Thyroid gland (tissue), 4 donors: ENCODE results near the gene TMEM183A.
"Not testable (repeated sequence)": the region's sequence is repeated elsewhere in the genome, so short reads cannot be mapped to it uniquely, and the experiment has no call there.

Source experiments
- POLR2A ChIP-seq, 2 donors: fragments of 450-650 bp; IDR thresholded peaks; one replicate each; pipeline ENCODE4 v1.6.1; 2017; ENCODE audit warnings: antibody characterized with exemption in 2 of 2, mild to moderate bottlenecking in 2 of 2, moderate library complexity in 1 of 2
- TF ChIP-seq, protein P1 (sequence below), 6 experiments: fragments of 200-600 bp in 3 of 6; fragments of 450-650 bp in 3 of 6; sonication (generic) in 3 of 6; IDR thresholded peaks; one replicate each; pipeline ENCODE4 v1.5.1; 2016 to 2019; ENCODE audit warnings: antibody characterized with exemption in 6 of 6, mild to moderate bottlenecking in 2 of 6, inconsistent platforms in 1 of 6, moderate library complexity in 1 of 6

DNA sequence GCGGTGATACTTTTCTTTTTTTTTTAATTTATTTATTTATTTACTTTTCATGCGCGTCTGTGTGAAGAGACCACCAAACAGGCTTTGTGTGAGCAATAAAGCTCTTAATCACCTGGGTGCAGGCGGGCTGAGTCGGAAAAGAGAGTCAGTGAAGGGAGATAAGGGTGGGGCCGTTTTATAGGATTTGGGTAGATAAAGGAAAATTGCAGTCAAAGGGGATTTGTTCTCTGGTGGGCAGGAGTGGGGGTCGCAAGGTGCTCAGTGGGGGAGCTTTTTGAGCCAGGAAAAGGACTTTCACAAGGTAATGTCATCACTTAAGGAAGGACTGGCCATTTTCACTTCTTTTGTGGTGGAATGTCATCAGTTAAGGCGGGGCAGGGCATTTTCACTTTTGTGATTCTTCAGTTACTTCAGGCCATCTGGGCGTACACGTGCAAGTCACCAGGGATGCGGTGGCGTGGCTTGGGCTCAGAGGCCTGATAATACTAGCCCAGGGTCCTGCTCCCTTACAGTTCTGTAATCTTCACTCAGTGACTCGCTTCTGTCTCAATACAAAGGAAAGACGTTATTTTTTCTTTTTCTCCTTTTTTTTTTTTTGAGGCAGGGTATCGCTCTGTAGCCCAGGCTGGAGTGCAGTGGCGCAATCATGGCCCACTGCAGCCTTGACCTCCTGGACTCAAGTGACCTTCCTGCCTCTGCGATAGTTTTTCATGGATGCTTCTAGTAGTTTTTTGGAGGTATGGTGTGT, 1.6 kb upstream of the TMEM183A start:
- TF ChIP-seq, protein P1, sequence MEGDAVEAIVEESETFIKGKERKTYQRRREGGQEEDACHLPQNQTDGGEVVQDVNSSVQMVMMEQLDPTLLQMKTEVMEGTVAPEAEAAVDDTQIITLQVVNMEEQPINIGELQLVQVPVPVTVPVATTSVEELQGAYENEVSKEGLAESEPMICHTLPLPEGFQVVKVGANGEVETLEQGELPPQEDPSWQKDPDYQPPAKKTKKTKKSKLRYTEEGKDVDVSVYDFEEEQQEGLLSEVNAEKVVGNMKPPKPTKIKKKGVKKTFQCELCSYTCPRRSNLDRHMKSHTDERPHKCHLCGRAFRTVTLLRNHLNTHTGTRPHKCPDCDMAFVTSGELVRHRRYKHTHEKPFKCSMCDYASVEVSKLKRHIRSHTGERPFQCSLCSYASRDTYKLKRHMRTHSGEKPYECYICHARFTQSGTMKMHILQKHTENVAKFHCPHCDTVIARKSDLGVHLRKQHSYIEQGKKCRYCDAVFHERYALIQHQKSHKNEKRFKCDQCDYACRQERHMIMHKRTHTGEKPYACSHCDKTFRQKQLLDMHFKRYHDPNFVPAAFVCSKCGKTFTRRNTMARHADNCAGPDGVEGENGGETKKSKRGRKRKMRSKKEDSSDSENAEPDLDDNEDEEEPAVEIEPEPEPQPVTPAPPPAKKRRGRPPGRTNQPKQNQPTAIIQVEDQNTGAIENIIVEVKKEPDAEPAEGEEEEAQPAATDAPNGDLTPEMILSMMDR (IDR thresholded peaks at IDR 0.05): not testable (repeated sequence)
- TF ChIP-seq POLR2A (IDR thresholded peaks at IDR 0.05): not testable (repeated sequence)
